ENCODE measurements around the gene CDK16.
"Not testable (repeated sequence)": the region's sequence is repeated elsewhere in the genome, so short reads cannot be mapped to it uniquely, and the experiment has no call there.

The CDK16 gene

GRCh38 chrX:47257620-47258019, 39.1 kb downstream of the CDK16 start:
- DNase-seq: not testable (repeated sequence)

GRCh38 chrX:47264483-47265173, 46.1 kb downstream of the CDK16 start:
- no peak for DNase-seq

GRCh38 chrX:47266643-47267042, 48.2 kb downstream of the CDK16 start:
- no peak for DNase-seq

- no peak for DNase-seq
Observed at GRCh38 chrX:47272013-47272408, 53.5 kb downstream of the CDK16 start.

GRCh38 chrX:47273011-47273730, 54.7 kb downstream of the CDK16 start:
- no peak for DNase-seq

- DNase-seq: no peak
Observed at GRCh38 chrX:47278691-47279090, 60.2 kb downstream of the CDK16 start.
